ENCODE results near the gene CHRNA10. TPM values are rescaled to one million over a fixed set of nuclear protein-coding genes. Genes with fewer than 3 reads are reported as not detected.

The CHRNA10 gene
- total RNA-seq, 4 donors from 2014 or later: 1.2 to 5.2 (median 1.3) TPM; not detected in 1

GRCh38 chr11:3637201-3637600 lies 34.0 kb downstream of the CHRNA10 start:
- Histone ChIP-seq H3K4me3 (no peak overlapping the region), H3K27ac (no peak overlapping the region), H3K4me1 (peaks cover 0 to 5% (median 4%) of the 10 kb centered on the region in 4 donors), H3K27me3 (peaks cover 2% of the 10 kb centered on the region), H3K9me3 (no peaks in the 10 kb centered on the region), H3K36me3 (no peaks in the 10 kb centered on the region)
- in situ Hi-C loops (cut with MboI; ENCODE audit: low pct_ligation_motif_present in 1 of 4, low pct_unique_long_range_greater_than_20kb in 1 of 4, low sequenced_read_pairs in 3 of 4): no loop called here
- 80% methylated on average over 13 of the region's 13 CpGs; no CpG with 5 or more reads in 1 of the 2 donors for WGBS, 2 donors (ENCODE audit: low coverage in 1 of 2)
- intact Hi-C loops (cut with DNase I; ENCODE audit: low total_unique reads): no loop called here
- no peak for DNase-seq
- TF ChIP-seq CTCF (IDR thresholded peaks at IDR 0.05) (no peak), POLR2AphosphoS5 (IDR thresholded peaks at IDR 0.05) (no peak), POLR2A (IDR thresholded peaks at IDR 0.05) (no peak), EP300 (IDR thresholded peaks at IDR 0.05; ENCODE audit: low read depth) (no peak)

- WGBS, 2 donors (ENCODE audit: low coverage in 1 of 2): 56 to 92% methylated on average over 1 to 15 of the region's 15 CpGs
- no peaks in the 10 kb centered on the region for H3K4me1 ChIP-seq
- H3K9me3 ChIP-seq: no peaks in the 10 kb centered on the region
- no peak for TF ChIP-seq CTCF (IDR thresholded peaks at IDR 0.05)
- no peak for TF ChIP-seq POLR2AphosphoS5 (IDR thresholded peaks at IDR 0.05)
- no peak for TF ChIP-seq POLR2A (IDR thresholded peaks at IDR 0.05)
- no peak for TF ChIP-seq EP300 (IDR thresholded peaks at IDR 0.05; ENCODE audit: low read depth)
- no peak overlapping the region for H3K4me3 ChIP-seq
- H3K27me3 ChIP-seq: no peaks in the 10 kb centered on the region
- intact Hi-C loops (cut with DNase I; ENCODE audit: low total_unique reads): no loop called here
- DNase-seq: no peak
- in situ Hi-C loops (cut with MboI; ENCODE audit: low pct_ligation_motif_present in 1 of 4, low pct_unique_long_range_greater_than_20kb in 1 of 4, low sequenced_read_pairs in 3 of 4): no loop called here
- no peaks in the 10 kb centered on the region for H3K36me3 ChIP-seq
- no peak overlapping the region for H3K27ac ChIP-seq
These were observed 35.4 kb downstream of the CHRNA10 start for GRCh38 chr11:3635641-3636375.

- Histone ChIP-seq H3K4me1 (no peaks in the 10 kb centered on the region), H3K27ac (no peak overlapping the region), H3K36me3 (no peaks in the 10 kb centered on the region), H3K4me3 (no peak overlapping the region), H3K27me3 (no peaks in the 10 kb centered on the region), H3K9me3 (no peaks in the 10 kb centered on the region)
- intact Hi-C loops (cut with DNase I; ENCODE audit: low total_unique reads) (no loop called here), in situ Hi-C loops (cut with MboI; ENCODE audit: low pct_ligation_motif_present in 1 of 4, low pct_unique_long_range_greater_than_20kb in 1 of 4, low sequenced_read_pairs in 3 of 4) (no loop called here)
- WGBS, 2 donors (ENCODE audit: low coverage in 1 of 2): 67 to 87% methylated on average over 1 to 5 of the region's 5 CpGs
- TF ChIP-seq CTCF (IDR thresholded peaks at IDR 0.05) (no peak), POLR2A (IDR thresholded peaks at IDR 0.05) (no peak), POLR2AphosphoS5 (IDR thresholded peaks at IDR 0.05) (no peak), EP300 (IDR thresholded peaks at IDR 0.05; ENCODE audit: low read depth) (no peak)
- no peak for DNase-seq
These were observed 39.0 kb downstream of the CHRNA10 start for GRCh38 chr11:3632070-3632660.

GRCh38 chr11:3631331-3631730 lies 39.9 kb downstream of the CHRNA10 start:
- no peak for DNase-seq
- intact Hi-C loops (cut with DNase I; ENCODE audit: low total_unique reads) (no loop called here), in situ Hi-C loops (cut with MboI; ENCODE audit: low pct_ligation_motif_present in 1 of 4, low pct_unique_long_range_greater_than_20kb in 1 of 4, low sequenced_read_pairs in 3 of 4) (no loop called here)
- 90 to 96% methylated on average over 3 to 4 of the region's 4 CpGs for WGBS, 2 donors (ENCODE audit: low coverage in 1 of 2)
- H3K9me3 ChIP-seq: no peaks in the 10 kb centered on the region
- H3K4me1 ChIP-seq: no peaks in the 10 kb centered on the region
- TF ChIP-seq POLR2AphosphoS5 (IDR thresholded peaks at IDR 0.05) (no peak), EP300 (IDR thresholded peaks at IDR 0.05; ENCODE audit: low read depth) (no peak), POLR2A (IDR thresholded peaks at IDR 0.05) (no peak), CTCF (IDR thresholded peaks at IDR 0.05) (no peak)
- H3K27me3 ChIP-seq: no peaks in the 10 kb centered on the region
- H3K4me3 ChIP-seq: no peak overlapping the region
- H3K36me3 ChIP-seq: no peaks in the 10 kb centered on the region
- no peak overlapping the region for H3K27ac ChIP-seq

All from transverse colon (tissue), 4 donors.